ENCODE measurements around the gene FBXL22. TPM values are rescaled to one million over a fixed set of nuclear protein-coding genes. Genes with fewer than 3 reads are reported as not detected.

The FBXL22 gene
- total and polyA plus RNA-seq, 2 of the 8 experiments (the other 6 are each of a cell fraction or from before 2014, with no cell fraction given), result 0.09 to 0.47 TPM

GRCh38 chr15:63587527-63587926 lies 9.7 kb upstream of the FBXL22 start:
- Histone ChIP-seq H2AK5ac (ENCODE audit: low read depth, low read length) (no peak overlapping the region), H4K5ac (ENCODE audit: insufficient read length, low read depth, low read length) (no peak overlapping the region), H3K23ac (ENCODE audit: insufficient read length) (no peak overlapping the region), H3K18ac (ENCODE audit: extremely low read depth, low read length) (no peak overlapping the region), H3K9me3 (ENCODE audit: insufficient read depth in 2 of 2, low read depth in 1 of 2, low read length in 1 of 2) (no peaks in the 10 kb centered on the region), H2BK12ac (ENCODE audit: low read depth, low read length) (no peak overlapping the region), H3K4me1 (replicated peaks in 1 of 4; ENCODE audit: control insufficient read depth in 3 of 4, insufficient read depth in 4 of 4, low read length in 3 of 4) (no peaks in the 10 kb centered on the region), H3K56ac (replicated peaks; ENCODE audit: insufficient read length, low read depth, low read length) (no peak overlapping the region), H3K4me2 (ENCODE audit: insufficient read depth in 1 of 2, low read depth in 2 of 2, low read length in 2 of 2) (no peak overlapping the region), H2BK5ac (ENCODE audit: low read depth, low read length) (no peak overlapping the region), H3K27me3 (replicated peaks in 1 of 4; ENCODE audit: control insufficient read depth in 3 of 4, extremely low read depth in 1 of 4, insufficient read depth in 3 of 4, low read length in 3 of 4) (no peaks in the 10 kb centered on the region), H3K9ac (replicated peaks in 1 of 4; ENCODE audit: extremely low read depth in 1 of 4, low read depth in 3 of 4, low read length in 3 of 4) (no peak overlapping the region), H3K23me2 (ENCODE audit: low read depth, low read length) (no peaks in the 10 kb centered on the region), H3K4ac (replicated peaks; ENCODE audit: insufficient read length, low read depth, low read length) (no peak overlapping the region), H2BK20ac (ENCODE audit: low read length) (no peak overlapping the region), H3K79me1 (ENCODE audit: low read depth, low read length) (no peaks in the 10 kb centered on the region), H3K14ac (ENCODE audit: insufficient read length) (no peak overlapping the region), H3K4me3 (ENCODE audit: extremely low read depth in 1 of 4, insufficient read depth in 2 of 4, low read depth in 3 of 4, low read length in 4 of 4) (no peak overlapping the region), H4K91ac (replicated peaks; ENCODE audit: insufficient read length, low read length) (no peak overlapping the region), H4K8ac (ENCODE audit: extremely low read depth, insufficient read depth, low read length) (no peak overlapping the region), H2BK15ac (ENCODE audit: low read length) (no peak overlapping the region), H4K20me1 (replicated peaks in 1 of 2; ENCODE audit: control insufficient read depth in 1 of 2, insufficient read depth in 2 of 2, low read length in 2 of 2) (peaks cover 1 to 2% of the 10 kb centered on the region in 2 experiments), H3K36me3 (ENCODE audit: control insufficient read depth in 2 of 4, insufficient read depth in 4 of 4, low read length in 3 of 4) (peaks cover 0 to 8% (median 0%) of the 10 kb centered on the region in 4 experiments; a peak in 2 of 8 replicates), H2AFZ (ENCODE audit: low read length) (no peak overlapping the region), H3K27ac (ENCODE audit: low read depth, low read length) (no peak overlapping the region), H2BK120ac (replicated peaks; ENCODE audit: low read depth, low read length) (no peak overlapping the region), H3K79me2 (ENCODE audit: control insufficient read depth in 1 of 2, insufficient read depth in 2 of 2, low read length in 2 of 2) (no peaks in the 10 kb centered on the region)
- DNase-seq (ENCODE audit: low read depth in 1 of 2, low spot score in 2 of 2) (no peak), FAIRE-seq (no peak)
- 96% methylated on average over 2 of the region's 2 CpGs; no CpG with 5 or more reads in 1 of the 2 experiments for WGBS, 2 experiments (ENCODE audit: extremely low coverage in 1 of 2, insufficient coverage in 1 of 2, insufficient read length in 1 of 2, insufficient replicate concordance in 2 of 2, low coverage in 1 of 2, low lambda C conversion rate in 2 of 2, missing lambda C conversion rate in 1 of 2)
- no peak for TF ChIP-seq NANOG (IDR thresholded peaks at IDR 0.05; ENCODE audit: insufficient read depth, low read depth, low read length, poor library complexity, severe bottlenecking)
- TF ChIP-seq TBP (IDR thresholded peaks at IDR 0.05; ENCODE audit: low read depth, low read length), result no peak
- no peak for TF ChIP-seq ZNF274 (IDR thresholded peaks at IDR 0.05; ENCODE audit: borderline replicate concordance, extremely low read depth, low read length)
- POLR2A ChIA-PET (ENCODE audit: partially characterized antibody), result interaction anchor here (1.4 kb wide), 1 partner anchor 11 kb away, joined by 4 read pairs; no protein-coding TSS in a partner anchor
- CTCF ChIA-PET (ENCODE audit: partially characterized antibody), result interaction anchor here (1.0 to 5.9 kb wide), 7 partner anchors 12 to 121 kb away, joined by 3 to 39 read pairs (median 3); partner anchors contain the start of gene FBXL22

Measured in H1 (cell line).